Adipocyte (in vitro differentiated cells): ENCODE results near the gene ACOX1.
"Not testable (repeated sequence)": the region's sequence is repeated elsewhere in the genome, so short reads cannot be mapped to it uniquely, and the experiment has no call there.

ENCODE experiments used
- DNase-seq: peaks from one replicate; pipeline ENCODE4 v3.0.0-alpha.2; 2015; ENCODE audit warnings: low read depth
- H3K27me3 ChIP-seq: replicated peaks from 2 replicates; pipeline ENCODE4 v1.7.0; 2013; ENCODE audit warnings: mild to moderate bottlenecking, low read length, moderate library complexity; ENCODE audit not compliant: control insufficient read depth, insufficient read depth
- H3K36me3 ChIP-seq: 2 replicates; pipeline ENCODE4 v1.7.0; 2013; ENCODE audit warnings: low read length, mild to moderate bottlenecking, moderate library complexity; ENCODE audit not compliant: control insufficient read depth, insufficient read depth, severe bottlenecking
- H3K4me1 ChIP-seq: 2 replicates; pipeline ENCODE4 v1.7.0; 2013; ENCODE audit warnings: mild to moderate bottlenecking, low read length, moderate library complexity; ENCODE audit not compliant: control insufficient read depth, insufficient read depth
- H3K4me3 ChIP-seq: 2 replicates; pipeline ENCODE4 v1.7.0; 2013; ENCODE audit warnings: mild to moderate bottlenecking, low read length, moderate library complexity
- H3K9ac ChIP-seq: 2 replicates; pipeline ENCODE4 v1.7.0; 2013; ENCODE audit warnings: mild to moderate bottlenecking, low read length, moderate library complexity
- H3K9me3 ChIP-seq: 2 replicates; pipeline ENCODE4 v1.7.0; 2013; ENCODE audit warnings: mild to moderate bottlenecking, low read length, moderate library complexity; ENCODE audit not compliant: control insufficient read depth

ACOX1 gene

GRCh38 chr17:75975757-75976174 lies 3.2 kb downstream of the ACOX1 start:
- H3K36me3 ChIP-seq, result peaks cover 52% of the 10 kb centered on the region
- H3K4me3 ChIP-seq, result peak overlapping the region; percentile 100
- H3K4me1 ChIP-seq, result peaks cover 26% of the 10 kb centered on the region
- peak; percentile 43 for DNase-seq
- H3K9ac ChIP-seq, result peak overlapping the region; percentile 39
- H3K9me3 ChIP-seq, result no peaks in the 10 kb centered on the region
- no peaks in the 10 kb centered on the region for H3K27me3 ChIP-seq

GRCh38 chr17:75975187-75975586 lies 3.8 kb downstream of the ACOX1 start:
- Histone ChIP-seq H3K36me3 (peaks cover 58% of the 10 kb centered on the region), H3K9ac (peak overlapping the region; percentile 39), H3K4me3 (peak overlapping the region; percentile 100), H3K4me1 (peaks cover 23% of the 10 kb centered on the region)
- H3K9me3 ChIP-seq, H3K27me3 ChIP-seq, DNase-seq: not testable (repeated sequence)

GRCh38 chr17:75970626-75971025 lies 8.3 kb downstream of the ACOX1 start:
- Histone ChIP-seq H3K4me3 (no peak overlapping the region), H3K4me1 (peaks cover 7% of the 10 kb centered on the region), H3K27me3 (no peaks in the 10 kb centered on the region), H3K9me3 (no peaks in the 10 kb centered on the region), H3K36me3 (peaks cover 70% of the 10 kb centered on the region), H3K9ac (no peak overlapping the region)
- DNase-seq, result no peak

- Histone ChIP-seq H3K9me3 (no peaks in the 10 kb centered on the region), H3K4me3 (no peak overlapping the region), H3K27me3 (no peaks in the 10 kb centered on the region), H3K4me1 (peaks cover 4% of the 10 kb centered on the region), H3K36me3 (peaks cover 68% of the 10 kb centered on the region), H3K9ac (no peak overlapping the region)
- peak; percentile 45 for DNase-seq
These were observed 8.9 kb downstream of the ACOX1 start for GRCh38 chr17:75970011-75970523.

GRCh38 chr17:75969044-75969443 lies 9.9 kb downstream of the ACOX1 start:
- H3K9ac ChIP-seq, DNase-seq, H3K27me3 ChIP-seq, H3K4me1 ChIP-seq, H3K9me3 ChIP-seq, H3K4me3 ChIP-seq: not testable (repeated sequence)
- peaks cover 68% of the 10 kb centered on the region for H3K36me3 ChIP-seq

- Histone ChIP-seq H3K4me3 (no peak overlapping the region), H3K36me3 (peaks cover 56% of the 10 kb centered on the region), H3K27me3 (no peaks in the 10 kb centered on the region), H3K9ac (no peak overlapping the region), H3K9me3 (no peaks in the 10 kb centered on the region), H3K4me1 (peaks cover 7% of the 10 kb centered on the region)
- DNase-seq, result no peak
These were observed 13.5 kb downstream of the ACOX1 start for GRCh38 chr17:75965468-75965867.

- Histone ChIP-seq H3K9ac (no peak overlapping the region), H3K36me3 (peaks cover 77% of the 10 kb centered on the region), H3K9me3 (no peaks in the 10 kb centered on the region), H3K4me3 (no peak overlapping the region), H3K27me3 (no peaks in the 10 kb centered on the region), H3K4me1 (peaks cover 11% of the 10 kb centered on the region)
- no peak for DNase-seq
These were observed 19.0 kb downstream of the ACOX1 start for GRCh38 chr17:75959839-75960511.

- Histone ChIP-seq H3K9ac (no peak overlapping the region), H3K4me3 (no peak overlapping the region), H3K9me3 (no peaks in the 10 kb centered on the region), H3K4me1 (peaks cover 9% of the 10 kb centered on the region), H3K36me3 (peaks cover 75% of the 10 kb centered on the region), H3K27me3 (no peaks in the 10 kb centered on the region)
- DNase-seq, result no peak
These were observed 19.7 kb downstream of the ACOX1 start for GRCh38 chr17:75959051-75959838.

GRCh38 chr17:75950855-75951554 lies 28.0 kb downstream of the ACOX1 start:
- peak; percentile 10 for DNase-seq
- no peak overlapping the region for H3K9ac ChIP-seq
- no peaks in the 10 kb centered on the region for H3K27me3 ChIP-seq
- peaks cover 93% of the 10 kb centered on the region for H3K36me3 ChIP-seq
- H3K4me3 ChIP-seq, result no peak overlapping the region
- no peaks in the 10 kb centered on the region for H3K9me3 ChIP-seq
- peaks cover 10% of the 10 kb centered on the region for H3K4me1 ChIP-seq

GRCh38 chr17:75950421-75950820 lies 28.5 kb downstream of the ACOX1 start:
- H3K4me1 ChIP-seq, result peaks cover 10% of the 10 kb centered on the region
- H3K4me3 ChIP-seq, result no peak overlapping the region
- H3K36me3 ChIP-seq, result peaks cover 93% of the 10 kb centered on the region
- H3K27me3 ChIP-seq, result no peaks in the 10 kb centered on the region
- H3K9me3 ChIP-seq, result no peaks in the 10 kb centered on the region
- no peak overlapping the region for H3K9ac ChIP-seq
- no peak for DNase-seq

- peak overlapping the region; percentile 9 for H3K9ac ChIP-seq
- no peak for DNase-seq
- H3K4me3 ChIP-seq, result no peak overlapping the region
- peaks cover 77% of the 10 kb centered on the region for H3K36me3 ChIP-seq
- H3K27me3 ChIP-seq, result no peaks in the 10 kb centered on the region
- H3K9me3 ChIP-seq, result no peaks in the 10 kb centered on the region
- H3K4me1 ChIP-seq, result peaks cover 22% of the 10 kb centered on the region
These were observed 33.8 kb downstream of the ACOX1 start for GRCh38 chr17:75945211-75945610.
